Effector memory CD8-positive, alpha-beta T cell (primary cell): ENCODE results near the gene NQO2.
"Not testable (repeated sequence)": the region's sequence is repeated elsewhere in the genome, so short reads cannot be mapped to it uniquely, and the experiment has no call there.

Experiments
- ATAC-seq: fragments of 150-1000 bp; cut with Tn5 transposase; replicated peaks from 2 replicates; pipeline ENCODE4 v1.10.0; 2021; ENCODE audit warnings: mild to moderate bottlenecking, moderate library complexity
- DNase-seq, 3 experiments: peaks; one replicate each; pipeline ENCODE4 v3.0.0; 2021
- H3K27ac Mint-ChIP-seq, 2 donors: one replicate each; pipeline ENCODE4 v1.8.0; 2022; ENCODE audit warnings: mild to moderate bottlenecking in 2 of 2, mixed read lengths in 2 of 2, moderate library complexity in 2 of 2
- H3K27me3 Mint-ChIP-seq, 2 donors: one replicate each; pipeline ENCODE4 v1.8.0; 2022; ENCODE audit warnings: mixed read lengths in 2 of 2
- H3K36me3 Mint-ChIP-seq: one replicate; pipeline ENCODE4 v1.8.0; 2022; ENCODE audit warnings: mild to moderate bottlenecking, moderate library complexity, mixed read lengths; ENCODE audit not compliant: insufficient read depth
- H3K4me1 Mint-ChIP-seq, 2 donors: one replicate each; pipeline ENCODE4 v1.8.0; 2022; ENCODE audit warnings: low read depth in 2 of 2, mixed read lengths in 2 of 2
- H3K4me3 Mint-ChIP-seq, 2 donors: one replicate each; pipeline ENCODE4 v1.8.0; 2022; ENCODE audit warnings: mild to moderate bottlenecking in 2 of 2, mixed read lengths in 2 of 2, moderate library complexity in 2 of 2
- H3K9me3 Mint-ChIP-seq, 2 donors: one replicate each; pipeline ENCODE4 v1.8.0; 2022; ENCODE audit warnings: mixed read lengths in 2 of 2

The NQO2 gene

GRCh38 chr6:2988094-2988425 is 11.6 kb upstream of the NQO2 start:
- peak overlapping the region; percentile 85 to 92 for H3K4me3 Mint-ChIP-seq
- ATAC-seq, result no peak
- H3K27me3 Mint-ChIP-seq, result no peaks in the 10 kb centered on the region
- no peaks in the 10 kb centered on the region for H3K9me3 Mint-ChIP-seq
- peaks cover 14% of the 10 kb centered on the region for H3K36me3 Mint-ChIP-seq
- no peak for DNase-seq
- H3K4me1 Mint-ChIP-seq, result peaks cover 18 to 25% of the 10 kb centered on the region in 2 donors
- H3K27ac Mint-ChIP-seq, result peak overlapping the region; percentile 89 to 98

- H3K36me3 Mint-ChIP-seq, result peaks cover 14% of the 10 kb centered on the region
- peak overlapping the region; percentile 98 for H3K27ac Mint-ChIP-seq
- peak; percentile 70 to 72 (median 70) for DNase-seq
- no peaks in the 10 kb centered on the region for H3K9me3 Mint-ChIP-seq
- peak overlapping the region; percentile 85 to 92 for H3K4me3 Mint-ChIP-seq
- peak; percentile 76 for ATAC-seq
- peaks cover 16 to 25% of the 10 kb centered on the region in 2 donors for H3K4me1 Mint-ChIP-seq
- H3K27me3 Mint-ChIP-seq, result no peaks in the 10 kb centered on the region
Measured at GRCh38 chr6:2988426-2989331, 11.0 kb upstream of the NQO2 start.

DNA sequence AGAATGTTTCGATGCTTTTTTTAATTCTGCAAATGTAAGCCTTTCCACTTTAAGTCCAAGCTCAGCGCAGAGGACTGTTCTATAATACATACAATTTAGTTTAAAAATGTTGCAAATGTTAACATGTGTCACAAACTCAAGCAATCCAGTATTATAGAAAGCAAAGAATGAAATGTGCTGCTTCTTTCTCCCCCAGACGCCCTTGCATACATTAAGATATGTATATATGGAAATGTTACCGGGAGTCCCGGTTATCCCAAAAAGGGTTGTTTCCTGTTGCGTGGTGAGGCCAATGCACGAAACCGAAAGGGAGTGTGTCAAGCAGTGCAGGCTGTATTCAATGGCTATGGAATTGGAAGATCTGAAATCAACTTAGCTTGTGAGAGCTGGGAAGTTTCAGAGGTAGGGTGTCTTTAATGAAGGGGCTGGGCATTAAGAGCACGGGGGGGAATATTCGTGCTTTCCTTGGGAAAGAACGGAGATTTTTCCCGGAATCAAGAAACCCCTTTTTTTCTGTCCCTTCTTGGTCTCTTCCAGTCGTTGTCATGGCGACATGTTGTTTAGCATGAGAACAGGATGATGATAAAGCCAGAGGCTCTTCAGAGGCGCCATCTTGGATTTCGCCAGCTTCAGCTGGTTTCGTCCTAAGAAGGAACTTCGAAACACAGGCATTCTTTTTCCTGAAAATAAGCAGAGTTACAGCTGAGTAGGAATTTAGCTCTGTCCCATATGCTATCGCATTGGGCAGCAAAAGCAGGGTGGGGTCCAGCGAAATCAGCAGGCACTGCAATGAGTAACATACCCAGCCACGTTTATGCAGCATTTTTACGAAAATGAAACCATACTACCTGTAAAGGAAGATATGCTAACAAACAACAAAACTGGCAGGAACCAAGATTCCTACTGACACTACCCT is 10.1 kb upstream of the NQO2 start:
- no peaks in the 10 kb centered on the region for H3K9me3 Mint-ChIP-seq
- peaks cover 16 to 25% of the 10 kb centered on the region in 2 donors for H3K4me1 Mint-ChIP-seq
- peak overlapping the region; percentile 85 to 92 for H3K4me3 Mint-ChIP-seq

GRCh38 chr6:2990248-2990931 is 9.3 kb upstream of the NQO2 start:
- Mint-ChIP-seq H3K27ac (peak overlapping the region; percentile 98), H3K4me3 (peak overlapping the region; percentile 85 to 92), H3K4me1 (peaks cover 16 to 25% of the 10 kb centered on the region in 2 donors), H3K27me3 (no peaks in the 10 kb centered on the region), H3K36me3 (peaks cover 14% of the 10 kb centered on the region), H3K9me3 (no peaks in the 10 kb centered on the region)
- DNase-seq, result peak in 1 of 3 experiments; percentile 14
- ATAC-seq, result no peak

More for the DNA sequence above, 10.1 kb upstream of the NQO2 start:
- Mint-ChIP-seq H3K36me3 (peaks cover 14% of the 10 kb centered on the region), H3K27ac (peak overlapping the region; percentile 98), H3K27me3 (no peaks in the 10 kb centered on the region)
- peak; percentile 75 to 89 (median 77) for DNase-seq
- peak; percentile 79 for ATAC-seq

- Mint-ChIP-seq H3K27ac (peak overlapping the region; percentile 98), H3K9me3 (no peaks in the 10 kb centered on the region), H3K36me3 (peaks cover 14% of the 10 kb centered on the region), H3K4me1 (peaks cover 16 to 25% of the 10 kb centered on the region in 2 donors), H3K27me3 (no peaks in the 10 kb centered on the region), H3K4me3 (peak overlapping the region; percentile 85 to 92)
- DNase-seq (no peak), ATAC-seq (no peak)
Measured at GRCh38 chr6:2990932-2991506, 8.7 kb upstream of the NQO2 start.

GRCh38 chr6:2992330-2992979 is 7.2 kb upstream of the NQO2 start:
- H3K27ac Mint-ChIP-seq, result no peak overlapping the region

DNA sequence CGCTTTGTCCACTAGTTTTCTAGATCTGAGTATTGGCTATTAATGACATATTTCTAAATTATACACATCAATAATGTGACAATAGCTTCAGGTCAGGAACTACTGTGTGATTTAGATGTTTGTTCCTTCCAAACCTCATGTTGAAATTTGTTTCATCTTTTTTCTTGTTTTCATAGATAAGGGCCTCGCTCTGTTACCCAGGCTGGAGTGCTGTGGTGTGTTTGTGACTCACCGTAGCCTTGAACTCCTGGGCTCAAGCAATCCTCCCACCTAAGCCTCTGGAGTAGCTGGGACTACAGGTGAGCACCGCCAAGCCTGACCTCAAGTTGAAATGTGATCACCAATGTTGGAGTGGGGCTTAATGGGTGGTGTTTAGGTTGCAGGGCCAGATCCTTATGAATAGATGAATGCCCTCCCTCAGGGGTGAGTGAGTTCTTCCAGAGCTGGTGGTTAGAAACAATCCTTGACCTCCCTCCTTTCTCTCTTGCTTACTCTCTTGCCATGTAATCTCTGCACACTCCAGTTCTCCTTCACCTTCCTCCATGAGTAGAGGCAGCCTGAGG is 5.9 kb upstream of the NQO2 start:
- Mint-ChIP-seq H3K36me3 (peaks cover 10% of the 10 kb centered on the region), H3K27me3 (no peaks in the 10 kb centered on the region), H3K4me3 (no peak overlapping the region), H3K9me3 (no peaks in the 10 kb centered on the region), H3K4me1 (peaks cover 6 to 13% of the 10 kb centered on the region in 2 donors), H3K27ac (no peak overlapping the region)
- no peak for ATAC-seq
- no peak for DNase-seq

More at GRCh38 chr6:2992330-2992979, 7.2 kb upstream of the NQO2 start:
- Mint-ChIP-seq H3K36me3 (peaks cover 14% of the 10 kb centered on the region), H3K4me3 (no peak overlapping the region), H3K9me3 (no peaks in the 10 kb centered on the region), H3K27me3 (no peaks in the 10 kb centered on the region), H3K4me1 (peaks cover 13 to 21% of the 10 kb centered on the region in 2 donors)
- no peak for DNase-seq
- no peak for ATAC-seq

- H3K36me3 Mint-ChIP-seq, result peaks cover 16% of the 10 kb centered on the region
- peaks cover 18 to 20% of the 10 kb centered on the region in 2 donors for H3K4me1 Mint-ChIP-seq
- DNase-seq (peak; percentile 51 to 69 (median 51)), ATAC-seq (peak; percentile 57)
- not testable (repeated sequence) for H3K9me3 Mint-ChIP-seq, H3K27me3 Mint-ChIP-seq
- H3K4me3 Mint-ChIP-seq, result peak overlapping the region; percentile 88 to 89
- H3K27ac Mint-ChIP-seq, result peak overlapping the region; percentile 79 to 85
Measured at GRCh38 chr6:2998249-2998997, 1.3 kb upstream of the NQO2 start.

- no peaks in the 10 kb centered on the region for H3K9me3 Mint-ChIP-seq
- peak; percentile 18 for ATAC-seq
- H3K4me3 Mint-ChIP-seq, result peak overlapping the region; percentile 88 to 89
- no peaks in the 10 kb centered on the region for H3K27me3 Mint-ChIP-seq
- H3K4me1 Mint-ChIP-seq, result peaks cover 18 to 20% of the 10 kb centered on the region in 2 donors
- DNase-seq, result no peak
- H3K36me3 Mint-ChIP-seq, result peaks cover 16% of the 10 kb centered on the region
- H3K27ac Mint-ChIP-seq, result peak overlapping the region; percentile 79 to 85
Measured at GRCh38 chr6:2998998-2999617, 586 bp upstream of the NQO2 start.

GRCh38 chr6:3001146-3001772 is 1.6 kb downstream of the NQO2 start:
- H3K4me1 Mint-ChIP-seq, result peaks cover 20% of the 10 kb centered on the region in 2 donors
- peak overlapping the region; percentile 88 to 89 for H3K4me3 Mint-ChIP-seq
- no peak for DNase-seq
- no peak overlapping the region for H3K27ac Mint-ChIP-seq
- H3K27me3 Mint-ChIP-seq, result no peaks in the 10 kb centered on the region
- no peaks in the 10 kb centered on the region for H3K9me3 Mint-ChIP-seq
- H3K36me3 Mint-ChIP-seq, result peaks cover 23% of the 10 kb centered on the region
- no peak for ATAC-seq

DNA sequence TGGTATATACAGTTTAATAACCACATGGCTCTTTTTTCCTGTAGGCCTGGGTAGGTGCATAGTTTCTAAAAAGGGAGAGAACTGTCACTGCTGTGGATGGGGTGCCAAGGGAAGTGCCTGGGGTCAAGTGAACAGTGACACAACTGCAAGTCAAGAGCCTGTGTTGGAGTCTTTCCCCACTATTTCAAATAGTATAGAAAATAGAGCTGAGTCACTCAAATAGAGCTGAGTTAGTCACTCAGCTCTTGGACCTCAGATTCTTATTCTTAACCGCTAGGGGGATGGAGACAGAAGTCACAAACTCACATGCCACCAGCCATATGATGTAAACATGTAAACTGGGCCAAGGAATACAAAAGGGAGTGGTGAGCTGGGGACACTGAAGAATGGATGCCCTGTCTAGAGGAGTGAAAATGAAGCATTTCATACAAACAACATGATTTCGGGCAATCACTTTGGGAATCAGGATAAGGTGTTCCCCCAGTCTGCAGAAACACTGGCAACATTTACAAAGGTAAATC is 2.1 kb downstream of the NQO2 start:
- Mint-ChIP-seq H3K4me3 (no peak overlapping the region), H3K27ac (peak overlapping the region; percentile 59 to 90)
- peak; percentile 12 for ATAC-seq

More for the DNA sequence above, 2.1 kb downstream of the NQO2 start:
- Mint-ChIP-seq H3K9me3 (no peaks in the 10 kb centered on the region), H3K4me1 (peaks cover 20% of the 10 kb centered on the region in 2 donors), H3K27me3 (no peaks in the 10 kb centered on the region), H3K36me3 (peaks cover 24% of the 10 kb centered on the region)
- peak in 1 of 3 experiments; percentile 13 for DNase-seq
